Measurements from ENCODE around the gene SLC4A9.

Gene SLC4A9

GRCh38 chr5:140360101-140360500 is at the start of gene SLC4A9:
Gene SLC4A9, plus strand, starts transcription at chr5:140360194. Its CDS starts 43 bp downstream, at chr5:140360237.
- no peak for DNase-seq (ENCODE audit: low read depth)

- DNase-seq (ENCODE audit: low read depth) = no peak
Observed at GRCh38 chr5:140310434-140310833, 49.6 kb upstream of the SLC4A9 start.

- peak; percentile 85 for DNase-seq (ENCODE audit: low read depth)
Observed at GRCh38 chr5:140311011-140311467, 49.0 kb upstream of the SLC4A9 start.

GRCh38 chr5:140312067-140312790 is 47.8 kb upstream of the SLC4A9 start:
- DNase-seq (ENCODE audit: low read depth) = peak; percentile 89

GRCh38 chr5:140312791-140313189 is 47.2 kb upstream of the SLC4A9 start:
- no peak for DNase-seq (ENCODE audit: low read depth)

- no peak for DNase-seq (ENCODE audit: low read depth)
Observed at GRCh38 chr5:140317859-140318258, 42.1 kb upstream of the SLC4A9 start.

GRCh38 chr5:140318792-140319191 is 41.2 kb upstream of the SLC4A9 start:
- no peak for DNase-seq (ENCODE audit: low read depth)

- DNase-seq (ENCODE audit: low read depth) = no peak
Observed at GRCh38 chr5:140319833-140320232, 40.2 kb upstream of the SLC4A9 start.

GRCh38 chr5:140321796-140322195 is 38.2 kb upstream of the SLC4A9 start:
- DNase-seq (ENCODE audit: low read depth) = no peak

GRCh38 chr5:140322751-140323731 is 37.0 kb upstream of the SLC4A9 start:
- peak; percentile 93 for DNase-seq (ENCODE audit: low read depth)

GRCh38 chr5:140324041-140324600 is 35.9 kb upstream of the SLC4A9 start:
- no peak for DNase-seq (ENCODE audit: low read depth)

GRCh38 chr5:140324617-140325241 is 35.3 kb upstream of the SLC4A9 start:
- DNase-seq (ENCODE audit: low read depth) = peak; percentile 55

GRCh38 chr5:140325486-140325885 is 34.5 kb upstream of the SLC4A9 start:
- DNase-seq (ENCODE audit: low read depth) = no peak

- DNase-seq (ENCODE audit: low read depth) = no peak
Observed at GRCh38 chr5:140327589-140327988, 32.4 kb upstream of the SLC4A9 start.

- DNase-seq (ENCODE audit: low read depth) = no peak
Observed at GRCh38 chr5:140328036-140328764, 31.8 kb upstream of the SLC4A9 start.

GRCh38 chr5:140329739-140330481 is 30.1 kb upstream of the SLC4A9 start:
- DNase-seq (ENCODE audit: low read depth) = no peak

GRCh38 chr5:140331638-140332037 is 28.4 kb upstream of the SLC4A9 start:
- DNase-seq (ENCODE audit: low read depth) = no peak

- no peak for DNase-seq (ENCODE audit: low read depth)
Observed at GRCh38 chr5:140336388-140336787, 23.6 kb upstream of the SLC4A9 start.

- DNase-seq (ENCODE audit: low read depth) = no peak
Observed at GRCh38 chr5:140337880-140338279, 22.1 kb upstream of the SLC4A9 start.

- DNase-seq (ENCODE audit: low read depth) = no peak
Observed at GRCh38 chr5:140338336-140338735, 21.7 kb upstream of the SLC4A9 start.

GRCh38 chr5:140338908-140339307 is 21.1 kb upstream of the SLC4A9 start:
- DNase-seq (ENCODE audit: low read depth) = no peak

All from non-pigmented ciliary epithelial cell (primary cell).